NOMO-1 treated with dmso at 0.1 percent for 144 hours (cell line): ENCODE data around the gene MKX.
"Not testable (repeated sequence)": the region's sequence is repeated elsewhere in the genome, so short reads cannot be mapped to it uniquely, and the experiment has no call there.

Source experiments
- DNase-seq: peaks from one replicate; lab custom pipeline; 2025; ENCODE audit not compliant: unreplicated experiment; lab: John Stamatoyannopoulos, UW

The MKX gene

DNA sequence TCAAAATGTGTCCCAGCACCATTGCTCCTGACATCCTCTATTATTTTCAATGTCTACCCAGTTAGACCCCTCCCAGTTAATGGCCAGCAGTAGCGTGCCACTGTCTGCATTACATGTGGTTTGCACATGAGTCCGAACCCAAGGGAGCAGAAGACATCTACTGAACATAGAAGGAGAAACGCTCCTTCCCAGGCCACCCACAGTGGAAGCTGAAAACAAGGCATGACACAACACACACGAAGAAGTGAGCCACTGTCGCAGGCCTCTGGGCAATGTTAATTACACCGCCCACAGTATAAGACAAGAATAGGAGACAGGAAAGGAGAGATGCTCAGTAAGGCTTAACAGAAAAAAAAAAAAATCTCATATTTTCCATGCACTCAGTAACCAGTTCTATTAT lies 50.5 kb downstream of the MKX start:
- no peak for DNase-seq

DNA sequence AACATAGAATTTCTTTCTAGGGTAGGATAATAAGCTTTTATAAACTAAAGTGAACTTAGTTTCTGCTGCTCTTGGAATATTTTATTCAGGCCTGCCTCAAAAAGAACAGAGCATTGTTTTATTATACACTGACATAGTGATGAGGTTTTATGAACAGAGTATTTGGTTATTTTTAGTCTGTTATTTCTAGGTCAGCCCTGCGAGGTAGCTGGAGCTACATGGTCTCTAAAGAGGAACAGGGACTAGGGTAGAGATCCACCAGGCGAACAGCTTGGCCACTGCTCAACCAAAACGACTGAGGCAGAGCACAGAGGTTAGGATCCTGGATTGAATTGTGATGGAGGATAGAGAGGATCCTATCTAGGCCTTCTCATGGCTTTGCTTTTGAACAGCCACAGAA lies 53.0 kb downstream of the MKX start:
- DNase-seq = no peak

DNA sequence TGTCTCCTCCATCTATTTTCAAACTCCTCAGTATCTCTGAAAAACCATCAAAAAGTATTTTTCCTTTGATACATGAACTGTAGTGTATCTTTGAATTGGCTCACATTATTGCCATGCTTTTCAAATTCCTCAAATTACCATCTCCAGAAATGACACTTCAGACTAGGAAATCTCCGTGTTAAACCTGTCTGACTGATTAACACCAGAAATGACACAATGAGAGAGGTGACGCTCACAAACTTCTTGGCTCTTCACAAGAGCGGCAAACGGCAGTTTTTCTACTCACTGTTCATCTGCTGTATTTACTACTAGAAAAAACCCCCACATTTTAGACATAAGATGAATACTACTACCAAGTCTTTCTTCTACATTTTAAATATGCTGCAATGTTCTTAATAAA lies 56.6 kb downstream of the MKX start:
- no peak for DNase-seq

DNA sequence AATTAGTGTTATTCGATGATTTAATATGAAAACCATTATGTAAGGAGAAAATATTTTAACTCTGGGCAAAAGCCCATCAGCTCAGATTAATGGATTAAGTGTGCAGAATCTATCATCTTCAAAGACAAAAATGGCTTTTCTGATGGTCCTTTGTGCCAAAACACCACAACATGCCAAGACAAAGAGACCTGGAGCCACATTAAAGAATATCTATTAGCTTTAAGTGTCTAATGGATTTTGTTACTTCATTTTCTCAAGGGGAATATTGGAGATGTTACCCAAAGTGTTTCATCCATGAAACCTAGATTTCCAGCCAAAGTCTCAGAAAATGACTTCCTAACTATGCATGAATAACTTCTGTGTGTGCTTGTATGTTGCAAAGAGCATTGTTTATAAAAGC lies 57.3 kb downstream of the MKX start:
- DNase-seq = no peak

DNA sequence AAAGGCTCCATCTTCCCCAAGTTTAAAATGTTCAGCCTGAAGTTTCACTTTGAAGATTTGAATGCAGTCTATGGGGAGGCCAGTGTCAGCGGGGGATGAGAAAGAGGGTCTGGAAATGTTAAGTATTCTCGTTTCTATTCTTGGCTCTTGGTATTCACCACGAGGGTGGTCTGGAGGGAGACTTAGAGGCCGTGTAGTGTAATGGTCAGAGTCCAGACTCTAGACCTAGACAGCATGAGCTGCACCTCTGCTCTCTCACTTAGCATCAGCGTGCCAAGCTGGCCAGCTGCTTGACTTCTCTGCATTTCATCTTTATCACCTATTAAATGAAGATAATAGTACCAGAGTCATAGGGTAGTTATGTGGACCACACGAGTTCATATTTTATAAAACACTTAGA lies 57.9 kb downstream of the MKX start:
- DNase-seq = no peak

DNA sequence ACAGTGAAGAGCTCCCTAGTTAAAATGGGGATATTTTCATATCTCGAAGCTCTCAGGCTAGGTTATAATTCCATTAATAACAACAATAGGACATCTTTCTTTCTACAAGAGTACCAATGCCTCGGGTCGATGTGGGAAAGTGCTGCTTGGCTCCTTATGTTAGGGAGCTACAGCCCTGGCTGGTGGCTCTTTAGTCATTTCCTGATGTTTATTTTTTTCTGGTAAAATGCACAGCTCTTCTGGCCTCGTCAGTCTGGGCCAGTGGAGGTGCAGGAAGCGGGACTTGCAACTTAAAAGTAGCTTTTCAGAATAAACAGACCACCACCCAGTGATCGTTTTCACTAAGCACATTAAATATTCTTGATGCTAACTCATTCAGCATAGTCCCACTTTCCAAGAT lies 58.3 kb downstream of the MKX start:
- no peak for DNase-seq

DNA sequence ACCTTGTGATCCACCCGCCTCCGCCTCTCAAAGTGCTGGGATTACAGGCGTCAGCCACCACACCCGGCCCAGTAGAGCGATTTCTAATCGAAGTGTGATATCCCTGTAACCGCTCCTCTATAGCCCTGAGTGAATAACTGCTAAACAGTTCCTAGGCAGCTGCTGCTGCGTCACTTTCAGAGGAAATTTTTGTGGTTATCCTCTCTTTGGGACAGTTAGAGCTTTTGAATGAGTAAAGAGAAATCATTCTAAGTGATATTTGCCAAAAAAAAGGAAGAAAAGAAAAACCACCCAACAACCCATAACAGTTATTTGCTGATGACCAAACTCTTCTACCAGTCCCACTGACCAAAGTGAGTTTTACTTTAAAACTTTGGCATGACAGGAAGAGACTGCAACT lies 59.9 kb downstream of the MKX start:
- DNase-seq = no peak

DNA sequence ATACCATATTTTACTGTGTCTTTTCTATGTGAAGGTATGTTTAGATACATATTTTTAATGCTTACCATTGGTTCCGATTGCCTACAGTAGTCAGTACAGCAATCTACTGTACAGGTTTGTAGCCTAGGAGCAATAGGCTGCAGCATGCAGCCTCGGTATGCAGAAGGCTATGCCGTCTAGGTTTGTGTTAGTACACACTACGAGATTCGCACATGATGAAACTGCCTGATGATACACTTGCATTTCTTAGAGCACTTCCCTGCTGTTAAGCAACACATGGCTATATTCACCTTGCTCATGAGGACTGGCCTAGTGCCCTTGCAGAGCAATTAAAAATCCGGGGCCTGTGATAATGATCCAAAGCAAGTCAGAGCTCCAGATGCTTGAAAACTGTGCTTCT lies 62.4 kb downstream of the MKX start:
- no peak for DNase-seq

DNA sequence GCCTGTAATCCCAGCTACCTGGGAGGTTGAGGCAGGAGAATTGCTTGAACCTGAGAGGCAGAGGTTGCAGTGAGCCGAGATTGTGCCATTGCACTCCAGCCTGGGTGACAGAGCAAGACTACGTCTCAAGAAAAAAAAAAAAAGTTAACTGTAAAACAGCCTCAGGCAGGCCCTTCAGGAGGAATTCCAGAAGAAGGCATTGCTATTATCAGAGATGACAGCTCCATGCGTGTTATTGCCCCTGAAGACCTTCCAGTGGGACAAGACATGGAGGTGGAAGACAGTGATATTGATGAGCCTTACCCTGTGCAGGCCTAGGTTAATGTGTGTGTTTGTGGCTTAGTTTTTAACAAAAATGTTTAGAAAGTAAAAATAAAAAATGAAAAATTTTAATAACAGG lies 63.8 kb downstream of the MKX start:
- DNase-seq = not testable (repeated sequence)

DNA sequence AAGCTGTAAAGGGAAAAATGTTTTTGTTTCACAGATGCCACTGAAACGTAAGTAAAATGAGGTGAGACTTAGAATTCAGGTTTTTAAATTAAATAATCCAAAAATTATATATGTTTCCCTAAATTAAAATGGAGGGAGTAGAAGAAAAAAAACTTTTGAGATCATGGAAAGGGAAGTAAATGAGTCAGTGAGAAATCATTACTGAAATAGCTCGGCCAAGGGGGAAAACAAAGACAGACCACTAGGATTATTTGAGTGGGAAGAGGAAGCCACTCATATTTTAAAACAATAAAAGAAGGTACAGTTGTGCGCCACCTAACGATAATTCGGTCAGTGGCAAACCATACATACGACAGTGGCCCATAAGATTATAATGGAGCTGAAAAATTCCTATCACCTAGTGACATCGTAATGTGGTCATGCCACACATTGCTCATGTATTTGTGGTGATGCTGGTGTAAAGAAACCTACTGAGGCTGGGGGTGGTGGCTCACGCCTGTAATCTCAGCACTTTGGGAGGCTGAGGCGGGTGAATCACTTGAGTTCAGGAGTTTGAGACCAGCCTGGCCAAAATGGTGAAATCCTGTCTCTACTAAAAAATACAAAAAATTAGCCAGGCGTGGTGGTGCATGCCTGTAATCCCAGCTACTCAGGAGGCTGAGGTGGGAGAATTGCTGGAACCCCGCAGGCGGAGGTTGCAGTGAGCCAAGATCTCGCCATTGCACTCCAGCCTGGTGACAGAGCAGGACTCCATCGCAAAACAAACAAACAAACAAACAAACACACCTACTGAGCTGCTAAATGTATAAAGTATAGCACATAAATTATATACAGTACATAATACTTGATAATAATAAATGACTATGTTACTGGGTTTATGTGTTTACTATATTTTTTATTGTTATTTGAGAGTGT lies 64.7 kb downstream of the MKX start:
- DNase-seq = no peak

DNA sequence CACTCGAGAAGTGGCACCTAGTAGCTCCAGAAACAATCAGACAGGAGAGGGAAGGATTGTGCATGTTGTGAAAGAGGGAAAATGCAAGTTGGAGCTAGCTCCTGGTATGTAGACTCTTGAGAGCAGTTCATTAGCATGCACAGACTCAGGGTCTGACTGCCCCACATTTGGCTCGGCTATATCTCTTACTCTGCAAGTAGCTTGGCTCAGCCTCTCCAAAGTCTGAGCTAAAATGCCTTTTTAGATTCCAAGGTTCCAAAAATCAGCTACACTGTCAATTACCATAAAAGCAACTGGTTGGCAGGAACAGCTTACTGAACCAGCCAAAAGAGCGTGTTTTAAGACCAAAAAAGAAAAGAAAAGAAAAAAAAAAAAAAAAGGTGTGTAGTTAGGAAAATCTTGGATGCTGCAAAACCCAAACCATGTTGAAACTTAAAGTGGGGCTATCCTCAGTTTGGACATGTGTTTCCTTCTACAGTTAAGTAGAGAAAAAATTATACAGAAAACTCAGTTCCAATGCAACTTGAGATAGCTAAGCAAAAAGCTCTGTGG lies 65.5 kb downstream of the MKX start:
- no peak for DNase-seq

DNA sequence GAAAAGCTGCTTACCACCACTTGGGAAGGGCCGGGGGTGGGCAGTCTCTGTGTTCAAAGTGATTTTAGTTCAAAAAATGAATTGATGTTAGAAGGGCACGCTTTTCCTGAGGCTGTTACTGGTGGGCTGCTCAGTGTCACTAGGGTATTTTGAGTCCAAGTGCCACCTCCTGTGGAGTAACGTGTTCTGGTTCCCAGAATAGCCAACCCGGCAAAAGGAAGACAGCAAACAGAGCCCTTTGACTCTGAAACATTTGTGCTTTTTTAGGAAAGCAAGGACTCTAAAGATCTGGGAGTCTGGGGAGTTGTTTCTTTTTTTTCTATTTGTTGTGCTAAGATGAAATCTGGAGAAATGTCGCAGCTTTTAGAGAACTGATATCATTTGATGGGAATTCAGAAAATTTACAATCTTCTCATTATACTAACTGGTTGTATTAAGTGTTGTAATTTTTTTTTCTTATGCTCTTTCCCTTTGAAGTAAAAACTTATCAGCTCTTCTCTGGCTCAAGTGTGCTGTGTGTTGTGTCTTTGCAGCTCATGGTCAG lies 66.2 kb downstream of the MKX start:
- no peak for DNase-seq

DNA sequence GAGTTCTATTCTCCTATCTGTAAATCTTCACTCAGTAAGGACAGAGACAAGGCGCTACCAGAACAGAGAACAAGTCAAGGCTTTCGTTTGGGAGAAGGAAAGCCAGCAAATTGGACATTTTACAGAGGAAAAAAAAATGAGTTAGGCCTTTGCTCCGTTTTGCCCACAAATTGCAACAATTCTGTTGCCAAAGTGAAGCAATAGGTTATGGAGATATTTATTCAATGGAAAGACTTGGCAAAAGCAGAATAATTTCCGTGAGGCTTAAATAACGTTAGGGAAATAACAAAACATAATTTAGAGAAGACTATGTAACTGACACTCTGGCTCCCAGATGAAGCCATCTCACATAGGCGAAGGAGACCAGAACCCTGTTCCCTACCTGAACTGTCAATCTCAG lies 67.5 kb downstream of the MKX start:
- DNase-seq = no peak

DNA sequence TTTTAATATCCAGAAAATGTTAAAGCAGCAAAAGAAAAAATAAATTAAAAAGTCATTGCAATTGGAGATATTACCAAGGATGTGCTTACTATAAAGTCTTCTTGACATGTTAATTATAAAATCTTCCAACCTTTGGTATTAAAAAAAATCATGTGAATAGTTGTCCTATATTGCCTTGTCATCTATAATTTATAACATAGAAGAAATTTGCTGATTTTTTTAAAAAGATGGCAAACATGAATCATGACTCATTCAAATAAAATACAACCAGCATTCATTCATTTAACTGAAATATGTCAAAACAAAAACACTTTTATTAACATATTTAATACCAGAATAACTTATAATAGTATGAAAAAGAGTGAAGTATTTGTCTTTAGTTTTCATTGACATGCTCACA lies 72.6 kb downstream of the MKX start:
- no peak for DNase-seq

DNA sequence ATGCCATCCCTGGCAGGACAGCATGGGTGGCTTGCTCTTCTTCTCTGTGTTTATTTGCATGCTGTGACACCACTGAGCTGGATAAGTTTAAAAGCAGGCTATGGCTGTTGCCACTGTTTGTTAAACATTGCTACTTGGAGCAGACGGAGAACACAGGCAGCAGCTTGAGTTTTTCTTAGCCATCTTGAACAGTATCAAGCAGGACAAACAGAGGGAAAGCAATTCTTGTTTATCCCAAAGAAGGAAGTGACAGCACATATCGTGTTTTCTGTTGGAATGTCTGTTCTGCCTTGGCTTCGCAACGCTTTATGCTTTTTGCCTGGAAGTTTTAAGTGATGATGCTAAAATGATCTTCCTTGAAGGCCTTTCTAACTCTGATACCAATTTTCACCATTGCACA lies 73.8 kb downstream of the MKX start:
- no peak for DNase-seq

DNA sequence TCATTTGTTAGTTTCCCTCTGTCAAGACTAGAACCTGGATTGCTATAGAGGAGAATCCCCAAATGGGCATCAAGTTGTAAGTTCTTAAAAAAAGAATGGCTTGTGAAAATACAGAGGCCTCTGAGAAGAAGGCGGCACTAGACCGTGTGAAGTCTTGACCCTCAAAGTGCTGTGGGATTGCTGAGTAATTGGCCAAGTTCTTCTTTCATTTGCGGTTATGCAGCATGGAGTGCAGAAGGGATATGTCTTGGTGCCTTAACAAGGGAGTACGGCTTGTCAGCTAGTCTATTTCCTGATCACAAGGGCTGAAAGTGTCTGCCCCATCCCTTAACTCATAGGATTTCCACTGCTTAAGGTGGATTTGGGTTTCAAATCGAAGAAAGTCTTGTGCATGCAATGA lies 81.2 kb downstream of the MKX start:
- peak; percentile 65 for DNase-seq

DNA sequence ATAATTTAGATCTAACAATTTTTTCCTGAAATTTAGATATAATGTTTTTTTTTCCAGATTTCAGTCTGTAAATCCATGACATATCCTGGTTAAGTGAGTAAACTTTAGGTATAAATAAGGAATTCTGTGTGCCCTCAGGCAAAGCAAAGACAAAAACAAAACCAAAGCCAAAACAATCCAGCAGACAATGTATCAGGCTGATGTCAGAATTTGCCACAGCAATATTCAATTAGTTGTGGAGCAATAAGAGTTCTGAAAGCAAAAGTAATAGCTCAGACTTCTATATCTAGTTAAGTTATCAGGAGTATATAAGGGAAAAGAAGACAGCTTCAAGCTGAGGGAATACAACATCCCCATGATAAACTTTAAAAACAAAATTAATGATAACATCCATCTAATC lies 82.0 kb downstream of the MKX start:
- peak; percentile 12 for DNase-seq

DNA sequence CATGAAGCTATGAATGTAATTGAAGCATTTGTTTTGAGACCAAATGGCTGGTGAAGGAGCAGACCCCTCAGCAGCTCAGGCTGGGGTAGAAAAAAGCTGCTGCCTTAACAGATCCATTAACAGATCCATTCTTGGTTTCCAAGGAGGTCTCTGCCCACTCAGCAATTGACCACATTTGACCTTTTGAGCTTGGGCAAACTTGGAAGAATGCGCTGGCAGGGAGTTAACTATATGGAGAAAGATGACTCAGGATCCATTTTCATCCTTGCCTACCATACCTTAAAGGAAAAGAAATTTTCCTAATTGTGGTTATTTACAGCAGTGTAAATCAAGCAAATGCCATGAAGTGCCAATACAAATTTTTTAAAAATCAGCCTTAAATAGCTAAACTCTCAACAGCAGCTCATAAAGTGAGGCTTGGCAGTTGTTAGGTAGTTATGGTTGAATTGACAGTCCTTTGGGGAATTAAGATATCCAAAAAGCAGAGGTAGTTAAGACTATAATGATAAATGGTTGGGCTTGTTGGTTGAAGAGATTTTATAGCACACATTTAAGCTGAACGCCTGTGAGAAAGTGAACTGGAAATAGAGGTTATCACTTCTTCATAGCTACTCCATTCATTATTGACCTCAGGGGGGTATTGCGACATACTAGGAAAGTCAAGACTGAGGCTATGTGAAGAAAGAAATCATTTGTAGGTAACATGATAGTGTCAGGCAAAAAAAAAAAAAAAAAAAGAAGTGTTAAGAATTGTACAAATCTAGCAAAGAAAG lies 83.9 kb downstream of the MKX start:
- DNase-seq = peak; percentile 5

DNA sequence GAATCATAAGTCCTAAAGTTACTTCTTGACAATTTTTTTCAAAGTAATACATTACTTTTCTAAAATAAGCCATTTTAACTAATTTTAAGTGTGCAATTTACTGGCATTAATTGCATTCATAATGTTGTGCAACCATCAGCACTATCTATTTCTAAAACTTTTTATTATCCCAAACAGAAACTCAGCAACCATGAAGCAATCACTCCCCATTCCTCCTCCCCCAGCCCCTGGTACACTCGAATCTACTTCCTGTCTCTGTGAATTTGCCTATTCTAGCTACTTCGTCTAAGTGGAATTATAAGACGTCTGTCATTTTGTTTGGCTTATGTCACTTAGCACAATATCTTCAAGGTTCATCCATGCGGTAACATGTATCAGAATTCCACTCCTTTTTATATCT lies 84.9 kb downstream of the MKX start:
- peak; percentile 86 for DNase-seq

DNA sequence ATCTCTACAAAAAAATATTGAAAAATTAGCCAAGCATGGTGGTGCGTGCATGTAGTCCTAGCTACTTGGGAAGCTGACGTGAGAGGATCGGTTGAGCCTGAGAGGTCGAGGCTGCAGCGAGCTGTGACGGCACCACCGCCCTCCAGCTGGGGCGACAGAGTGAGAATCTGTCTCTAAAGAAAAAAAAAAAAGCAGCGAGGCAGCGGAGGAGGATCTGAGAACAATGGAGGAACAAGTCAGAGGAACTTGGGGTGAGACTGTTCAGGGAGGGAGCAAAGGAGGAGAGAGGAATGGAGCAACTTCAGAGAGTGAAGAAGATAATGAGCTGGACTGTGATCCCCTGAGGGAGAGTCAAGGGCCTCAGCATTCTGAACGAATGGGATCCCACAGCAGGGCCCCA lies 85.4 kb downstream of the MKX start:
- peak; percentile 44 for DNase-seq

DNA sequence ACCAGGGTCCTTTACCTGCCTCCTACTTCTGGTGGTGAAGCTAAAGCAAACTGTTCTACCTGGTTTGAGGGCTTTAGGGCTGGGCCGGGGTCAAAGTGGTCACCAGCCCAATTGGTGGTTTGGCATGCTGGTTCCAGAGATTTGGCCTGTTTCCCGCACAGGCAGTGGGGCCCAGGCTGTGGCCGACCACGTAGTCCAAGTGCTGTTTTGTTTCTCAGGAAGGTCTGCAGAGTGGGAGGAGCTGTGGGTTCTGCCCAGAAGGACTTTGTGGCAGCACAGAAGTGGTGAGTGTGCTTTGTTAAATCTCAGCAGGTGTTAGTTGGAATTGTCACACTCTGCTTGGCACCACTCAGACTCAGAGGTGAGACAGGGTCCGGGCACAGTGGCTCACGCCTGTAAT lies 85.8 kb downstream of the MKX start:
- no peak for DNase-seq

DNA sequence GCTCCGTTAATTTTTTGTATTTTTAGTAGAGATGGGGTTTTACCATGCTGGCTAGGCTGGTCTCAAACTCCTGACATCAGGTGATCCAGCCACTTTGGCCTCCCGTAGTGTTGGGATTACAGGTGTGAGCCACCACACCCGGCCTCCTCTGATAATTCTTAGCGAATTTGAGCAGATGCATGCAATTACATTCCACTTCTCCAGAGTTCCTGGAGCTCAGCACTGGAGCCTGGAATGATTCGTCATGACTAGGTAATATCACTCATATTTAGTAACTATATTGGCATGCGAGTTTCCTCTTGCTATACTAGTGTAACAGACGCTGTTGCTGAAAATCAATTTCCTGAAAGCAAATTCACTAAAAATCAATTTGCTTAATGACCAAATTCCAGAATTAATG lies 86.8 kb downstream of the MKX start:
- DNase-seq = no peak
